DMS79 (cell line): Measurements from ENCODE around the gene C2orf81.
A peak's percentile ranks its signal among the peaks of the same experiment; 100 is the strongest.
"Not testable (repeated sequence)": the region's sequence is repeated elsewhere in the genome, so short reads cannot be mapped to it uniquely, and the experiment has no call there.

Experiments used
- DNase-seq: peaks from one replicate; lab custom pipeline; 2025; lab: John Stamatoyannopoulos, UW

C2orf81 gene

GRCh38 chr2:74421221-74421870, at the start of gene C2orf81, which contains the start of gene WDR54:
Gene C2orf81 (minus strand): TSS chr2:74421619. CDS start chr2:74421560, 59 bp downstream.
Gene WDR54 (plus strand): TSS chr2:74421730. CDS start chr2:74422154, 424 bp downstream.
- peak; percentile 93 for DNase-seq

- not testable (repeated sequence) for DNase-seq
These were observed 49.3 kb upstream of the C2orf81 start for GRCh38 chr2:74470742-74471141.

GRCh38 chr2:74464406-74464805, 43.0 kb upstream of the C2orf81 start:
- no peak for DNase-seq

GRCh38 chr2:74462786-74463105, 41.3 kb upstream of the C2orf81 start:
- no peak for DNase-seq

GRCh38 chr2:74462054-74462785, 40.8 kb upstream of the C2orf81 start:
- DNase-seq, result no peak

- no peak for DNase-seq
These were observed 40.0 kb upstream of the C2orf81 start for GRCh38 chr2:74461187-74462053.

GRCh38 chr2:74460187-74460586, 38.8 kb upstream of the C2orf81 start:
- not testable (repeated sequence) for DNase-seq

GRCh38 chr2:74459503-74460118, 38.2 kb upstream of the C2orf81 start:
- DNase-seq, result not testable (repeated sequence)

- no peak for DNase-seq
These were observed 37.5 kb upstream of the C2orf81 start for GRCh38 chr2:74458938-74459363.

- DNase-seq, result peak; percentile 100
These were observed 36.9 kb upstream of the C2orf81 start, which contains the start of gene WBP1 for GRCh38 chr2:74458132-74458937. Gene WBP1 (plus strand): TSS chr2:74458438. CDS start chr2:74458603, 165 bp downstream.

GRCh38 chr2:74457549-74458131, 36.2 kb upstream of the C2orf81 start:
- DNase-seq, result peak; percentile 58

GRCh38 chr2:74457129-74457548, 35.7 kb upstream of the C2orf81 start:
- DNase-seq, result peak; percentile 58

GRCh38 chr2:74454654-74455511, 33.5 kb upstream of the C2orf81 start, which contains the start of gene INO80B:
Gene INO80B (plus strand): TSS chr2:74455087. CDS start chr2:74455117, 30 bp downstream.
- DNase-seq, result peak; percentile 79

GRCh38 chr2:74450570-74451190, 29.3 kb upstream of the C2orf81 start:
- DNase-seq, result no peak

- no peak for DNase-seq
These were observed 27.4 kb upstream of the C2orf81 start for GRCh38 chr2:74448771-74449170.

- no peak for DNase-seq
These were observed 26.0 kb upstream of the C2orf81 start for GRCh38 chr2:74447230-74447999.

GRCh38 chr2:74444498-74445318, 23.3 kb upstream of the C2orf81 start:
- DNase-seq, result no peak
